Osteoblast (primary cell): ENCODE data around the gene TEDDM1. TPM values are rescaled to one million over a fixed set of nuclear protein-coding genes. Genes with fewer than 3 reads are reported as not detected.
"Not testable (repeated sequence)": the region's sequence is repeated elsewhere in the genome, so short reads cannot be mapped to it uniquely, and the experiment has no call there.

Source experiments
- DNase-seq: peaks from one replicate; pipeline ENCODE4 v3.0.0; 2011; ENCODE audit warnings: low spot score, mixed read lengths; ENCODE audit not compliant: insufficient read length; ENCODE audit errors: missing footprints
- H2AFZ ChIP-seq: 2 replicates; pipeline ENCODE4 v1.6.0; 2011; ENCODE audit warnings: mild to moderate bottlenecking, low read length
- H3K27ac ChIP-seq: 2 replicates; pipeline ENCODE4 v1.5.1; 2011; ENCODE audit warnings: mild to moderate bottlenecking, low read depth, low read length, moderate library complexity
- H3K27me3 ChIP-seq: 2 replicates; pipeline ENCODE4 v1.6.0; 2012; ENCODE audit warnings: mild to moderate bottlenecking, control low read depth, inconsistent platforms, low read length, moderate library complexity; ENCODE audit not compliant: insufficient read depth
- H3K36me3 ChIP-seq: 2 replicates; pipeline ENCODE4 v1.5.1; 2011; ENCODE audit warnings: mild to moderate bottlenecking, low read length, control low read depth, moderate library complexity; ENCODE audit not compliant: insufficient read depth
- H3K4me1 ChIP-seq: 2 replicates; pipeline ENCODE4 v1.5.1; 2011; ENCODE audit warnings: mild to moderate bottlenecking, low read length, control low read depth, moderate library complexity; ENCODE audit not compliant: insufficient read depth
- H3K4me2 ChIP-seq: 2 replicates; pipeline ENCODE4 v1.6.0; 2011; ENCODE audit warnings: mild to moderate bottlenecking, low read length; ENCODE audit not compliant: insufficient read depth
- H3K4me3 ChIP-seq: fragments of 200-600 bp; sonication (generic); 3 replicates; pipeline ENCODE4 v1.5.1; 2012; ENCODE audit warnings: mild to moderate bottlenecking, low read length, inconsistent platforms; ENCODE audit not compliant: insufficient read depth
- H3K79me2 ChIP-seq: 2 replicates; pipeline ENCODE4 v1.6.0; 2012; ENCODE audit warnings: mild to moderate bottlenecking, low read length, control low read depth, inconsistent platforms; ENCODE audit not compliant: insufficient read depth
- H3K9me3 ChIP-seq: 2 replicates; pipeline ENCODE4 v1.5.1; 2011; ENCODE audit warnings: low read depth, low read length, control low read depth
- H4K20me1 ChIP-seq: 2 replicates; pipeline ENCODE4 v1.6.0; 2012; ENCODE audit warnings: mild to moderate bottlenecking, low read length, control low read depth; ENCODE audit not compliant: insufficient read depth
- total RNA-seq: library from RNA; depleted of rRNA; stranded (reverse); fragments of >200 nt; gene quantifications from 2 replicates; pipeline ENCODE4 v1.2.3, GENCODE V29; 2012
- TF ChIP-seq, protein P1 (sequence below): IDR thresholded peaks from 2 replicates; pipeline ENCODE4 v1.5.1; 2011; ENCODE audit warnings: mild to moderate bottlenecking, low read depth, low read length, moderate library complexity; ENCODE audit errors: extremely low read depth

TEDDM1 gene, protein sequence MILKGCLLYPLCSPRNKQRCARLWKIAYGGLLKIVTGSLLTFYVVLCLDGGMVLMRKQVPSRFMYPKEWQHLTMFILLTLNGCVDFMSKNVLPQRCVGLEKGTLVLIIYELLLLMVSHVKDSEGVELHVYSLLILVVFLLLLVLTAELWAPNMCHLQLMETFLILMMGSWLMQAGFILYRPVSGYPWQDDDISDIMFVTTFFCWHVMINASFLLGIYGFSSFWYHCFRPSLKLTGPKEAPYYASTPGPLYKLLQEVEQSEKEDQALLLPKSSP
- total RNA-seq, result not detected in 2 replicates

DNA sequence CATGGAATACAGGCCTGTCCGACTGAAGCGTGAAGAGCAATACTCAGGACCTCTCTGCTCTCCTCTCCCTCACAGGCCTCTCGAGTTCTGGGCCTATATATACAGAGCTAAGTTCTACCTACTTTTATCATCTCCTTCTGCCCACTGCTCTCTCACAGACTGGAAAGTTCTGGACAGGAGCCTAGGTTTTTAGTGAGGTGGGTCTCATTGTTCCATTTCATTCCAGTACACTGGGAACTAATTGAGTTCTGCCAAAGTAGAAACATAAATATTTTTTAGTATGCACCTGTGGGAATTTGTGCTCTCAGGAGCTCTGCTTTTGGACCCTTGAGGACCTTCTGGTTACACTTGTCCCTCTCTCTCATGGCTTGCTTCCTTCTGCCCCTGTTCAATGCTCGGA is at the start of gene TEDDM1:
TEDDM1 (minus strand) TSS at position 101 of the 400 bp plus-strand sequence. CDS start 182 bp downstream, outside the sequence.
- Histone ChIP-seq H3K27me3 (no peaks in the 10 kb centered on the region), H3K9me3 (no peaks in the 10 kb centered on the region), H3K27ac (no peak within 1 kb of the TSS), H3K36me3 (no peaks in the 10 kb centered on the region), H3K4me2 (no peak within 1 kb of the TSS), H4K20me1 (no peaks in the 10 kb centered on the region), H3K4me1 (peaks cover 13% of the 10 kb centered on the region), H3K79me2 (no peaks in the 10 kb centered on the region), H2AFZ (no peak within 1 kb of the TSS), H3K4me3 (no peak within 1 kb of the TSS)
- TF ChIP-seq, protein P1, sequence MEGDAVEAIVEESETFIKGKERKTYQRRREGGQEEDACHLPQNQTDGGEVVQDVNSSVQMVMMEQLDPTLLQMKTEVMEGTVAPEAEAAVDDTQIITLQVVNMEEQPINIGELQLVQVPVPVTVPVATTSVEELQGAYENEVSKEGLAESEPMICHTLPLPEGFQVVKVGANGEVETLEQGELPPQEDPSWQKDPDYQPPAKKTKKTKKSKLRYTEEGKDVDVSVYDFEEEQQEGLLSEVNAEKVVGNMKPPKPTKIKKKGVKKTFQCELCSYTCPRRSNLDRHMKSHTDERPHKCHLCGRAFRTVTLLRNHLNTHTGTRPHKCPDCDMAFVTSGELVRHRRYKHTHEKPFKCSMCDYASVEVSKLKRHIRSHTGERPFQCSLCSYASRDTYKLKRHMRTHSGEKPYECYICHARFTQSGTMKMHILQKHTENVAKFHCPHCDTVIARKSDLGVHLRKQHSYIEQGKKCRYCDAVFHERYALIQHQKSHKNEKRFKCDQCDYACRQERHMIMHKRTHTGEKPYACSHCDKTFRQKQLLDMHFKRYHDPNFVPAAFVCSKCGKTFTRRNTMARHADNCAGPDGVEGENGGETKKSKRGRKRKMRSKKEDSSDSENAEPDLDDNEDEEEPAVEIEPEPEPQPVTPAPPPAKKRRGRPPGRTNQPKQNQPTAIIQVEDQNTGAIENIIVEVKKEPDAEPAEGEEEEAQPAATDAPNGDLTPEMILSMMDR, result no peak
- no peak for DNase-seq

DNA sequence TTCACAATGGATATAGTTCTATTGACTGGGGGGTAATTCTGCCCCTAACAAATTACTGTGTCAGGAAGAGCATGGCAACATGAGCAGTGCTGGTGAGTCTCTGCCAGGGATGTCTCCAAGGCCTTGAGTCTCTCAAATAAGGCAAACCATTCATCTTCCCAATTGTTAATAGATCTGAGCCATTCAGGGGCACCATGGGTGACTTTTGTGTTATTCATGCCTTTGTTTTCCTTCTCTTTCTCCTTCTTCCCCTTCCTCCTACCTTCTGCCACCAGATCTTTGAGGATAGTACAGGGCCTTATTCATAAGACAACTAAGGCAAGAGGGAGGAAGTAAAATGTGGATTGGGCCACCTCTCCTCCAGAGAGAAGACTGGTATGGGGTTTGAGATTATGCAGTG is 49.6 kb upstream of the TEDDM1 start, which contains the start of gene RGSL1:
RGSL1 (plus strand) TSS at position 60 of the 400 bp plus-strand sequence; CDS start at position 80, 20 bp downstream.
- H3K4me2 ChIP-seq, result no peak within 1 kb of the TSS
- H3K4me3 ChIP-seq, result no peak within 1 kb of the TSS
- H3K36me3 ChIP-seq, result no peaks in the 10 kb centered on the region
- no peaks in the 10 kb centered on the region for H3K4me1 ChIP-seq
- TF ChIP-seq, protein P1, result no peak
- no peaks in the 10 kb centered on the region for H3K79me2 ChIP-seq
- no peak for DNase-seq
- no peaks in the 10 kb centered on the region for H3K9me3 ChIP-seq
- H3K27me3 ChIP-seq, result no peaks in the 10 kb centered on the region
- no peak within 1 kb of the TSS for H3K27ac ChIP-seq
- H2AFZ ChIP-seq, result no peak within 1 kb of the TSS
- no peaks in the 10 kb centered on the region for H4K20me1 ChIP-seq

DNA sequence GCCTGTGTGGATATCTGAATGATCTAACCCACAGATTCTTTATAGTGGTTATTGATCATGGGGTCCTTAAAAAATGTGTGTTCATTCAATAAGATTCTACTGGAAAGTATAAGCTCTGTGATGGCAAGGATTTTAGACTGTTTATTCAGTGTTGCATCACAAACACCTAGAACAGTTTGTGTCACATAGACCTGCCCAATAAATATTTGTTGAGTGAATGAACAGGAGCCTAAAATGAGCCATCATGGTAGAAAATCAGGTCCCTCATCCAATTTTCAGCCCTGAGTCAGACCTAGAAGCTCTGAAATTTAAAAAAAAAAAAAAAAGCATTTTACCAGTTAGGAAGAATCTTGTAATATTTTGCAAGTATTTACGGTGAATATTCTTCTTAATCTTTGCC is 47.2 kb upstream of the TEDDM1 start:
- Histone ChIP-seq H3K79me2 (no peaks in the 10 kb centered on the region), H3K4me3 (no peak overlapping the region), H3K27ac (no peak overlapping the region), H3K36me3 (no peaks in the 10 kb centered on the region), H3K4me2 (no peak overlapping the region), H4K20me1 (no peaks in the 10 kb centered on the region), H2AFZ (no peak overlapping the region), H3K9me3 (no peaks in the 10 kb centered on the region), H3K27me3 (no peaks in the 10 kb centered on the region), H3K4me1 (no peaks in the 10 kb centered on the region)
- DNase-seq, result no peak
- TF ChIP-seq, protein P1, result no peak

DNA sequence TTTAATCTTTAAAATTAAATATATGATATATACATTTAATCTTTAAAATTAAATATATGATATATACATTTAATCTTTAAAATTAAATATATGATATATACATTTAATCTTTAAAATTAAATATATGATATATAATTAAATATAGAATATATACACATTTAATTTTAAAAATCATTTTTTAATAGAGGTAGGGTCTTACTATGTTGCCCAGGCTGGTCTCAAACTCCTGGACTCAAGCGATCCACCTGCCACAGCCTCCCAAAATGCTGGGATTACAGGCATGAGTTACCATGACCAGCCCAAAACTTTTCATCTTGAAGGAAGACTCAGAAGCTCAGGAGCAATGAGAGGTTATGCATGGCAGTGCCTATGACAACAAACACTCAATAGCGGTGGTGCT is 46.7 kb upstream of the TEDDM1 start:
- not testable (repeated sequence) for H3K4me3 ChIP-seq, H3K4me2 ChIP-seq, H4K20me1 ChIP-seq, H3K27ac ChIP-seq, H3K9me3 ChIP-seq, H3K27me3 ChIP-seq, DNase-seq, H3K79me2 ChIP-seq, H3K4me1 ChIP-seq, H2AFZ ChIP-seq, H3K36me3 ChIP-seq
